ENCODE results near the gene RNPEP.

The RNPEP gene

DNA sequence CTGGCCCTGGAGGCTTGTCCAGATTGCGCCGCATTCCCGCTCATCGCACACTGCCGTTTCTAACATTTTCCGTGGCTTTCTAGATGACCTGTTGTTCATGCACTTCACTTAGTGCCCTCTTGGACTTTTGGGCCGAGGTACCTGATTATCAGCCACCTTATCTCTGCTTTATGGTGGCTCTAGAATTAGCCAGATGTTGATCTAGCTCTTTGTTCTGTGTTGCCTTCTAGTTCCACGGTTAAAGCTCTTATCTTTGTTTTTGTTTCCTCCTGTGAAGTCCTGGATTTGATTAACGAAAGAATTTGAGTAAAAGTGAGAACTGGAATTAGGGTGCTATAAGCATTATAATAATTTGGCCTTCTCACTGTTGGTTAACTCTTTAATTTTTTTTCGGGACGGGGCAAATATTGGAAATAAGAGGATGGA is 945 bp downstream of the RNPEP start:
- peaks cover 21% of the 10 kb centered on the region for H3K4me1 ChIP-seq (ENCODE audit: control insufficient read depth, low read length)
- no peaks in the 10 kb centered on the region for H4K20me1 ChIP-seq (ENCODE audit: control insufficient read depth, insufficient read depth, low read depth, low read length)
- H3K4me2 ChIP-seq (ENCODE audit: low read length) = peak overlapping the region; percentile 94
- H3K4me3 ChIP-seq (ENCODE audit: low read length) = peak overlapping the region; percentile 96
- TF ChIP-seq, protein P1, sequence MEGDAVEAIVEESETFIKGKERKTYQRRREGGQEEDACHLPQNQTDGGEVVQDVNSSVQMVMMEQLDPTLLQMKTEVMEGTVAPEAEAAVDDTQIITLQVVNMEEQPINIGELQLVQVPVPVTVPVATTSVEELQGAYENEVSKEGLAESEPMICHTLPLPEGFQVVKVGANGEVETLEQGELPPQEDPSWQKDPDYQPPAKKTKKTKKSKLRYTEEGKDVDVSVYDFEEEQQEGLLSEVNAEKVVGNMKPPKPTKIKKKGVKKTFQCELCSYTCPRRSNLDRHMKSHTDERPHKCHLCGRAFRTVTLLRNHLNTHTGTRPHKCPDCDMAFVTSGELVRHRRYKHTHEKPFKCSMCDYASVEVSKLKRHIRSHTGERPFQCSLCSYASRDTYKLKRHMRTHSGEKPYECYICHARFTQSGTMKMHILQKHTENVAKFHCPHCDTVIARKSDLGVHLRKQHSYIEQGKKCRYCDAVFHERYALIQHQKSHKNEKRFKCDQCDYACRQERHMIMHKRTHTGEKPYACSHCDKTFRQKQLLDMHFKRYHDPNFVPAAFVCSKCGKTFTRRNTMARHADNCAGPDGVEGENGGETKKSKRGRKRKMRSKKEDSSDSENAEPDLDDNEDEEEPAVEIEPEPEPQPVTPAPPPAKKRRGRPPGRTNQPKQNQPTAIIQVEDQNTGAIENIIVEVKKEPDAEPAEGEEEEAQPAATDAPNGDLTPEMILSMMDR (IDR thresholded peaks at IDR 0.05; ENCODE audit: low read depth, low read length, poor library complexity, severe bottlenecking) = peak; percentile 1
- no peak for TF ChIP-seq EZH2phosphoT487 (IDR thresholded peaks at IDR 0.05; ENCODE audit: borderline replicate concordance, low read length)
- H3K79me2 ChIP-seq (ENCODE audit: control insufficient read depth, low read length) = peaks cover 35% of the 10 kb centered on the region
- no peaks in the 10 kb centered on the region for H3K36me3 ChIP-seq (ENCODE audit: control insufficient read depth, low read length)
- H3K27me3 ChIP-seq (ENCODE audit: control insufficient read depth, low read length) = no peaks in the 10 kb centered on the region
- H3F3A ChIP-seq (ENCODE audit: control insufficient read depth, insufficient read depth) = peaks cover 10% of the 10 kb centered on the region
- H3K9me3 ChIP-seq (ENCODE audit: control insufficient read depth, insufficient read depth, low read length) = no peaks in the 10 kb centered on the region
- no peaks in the 10 kb centered on the region for H3K9me2 ChIP-seq (replicated peaks; ENCODE audit: control insufficient read depth, low read length)
- peak overlapping the region; percentile 26 for H3K27ac ChIP-seq (ENCODE audit: low read depth, low read length)

DNA sequence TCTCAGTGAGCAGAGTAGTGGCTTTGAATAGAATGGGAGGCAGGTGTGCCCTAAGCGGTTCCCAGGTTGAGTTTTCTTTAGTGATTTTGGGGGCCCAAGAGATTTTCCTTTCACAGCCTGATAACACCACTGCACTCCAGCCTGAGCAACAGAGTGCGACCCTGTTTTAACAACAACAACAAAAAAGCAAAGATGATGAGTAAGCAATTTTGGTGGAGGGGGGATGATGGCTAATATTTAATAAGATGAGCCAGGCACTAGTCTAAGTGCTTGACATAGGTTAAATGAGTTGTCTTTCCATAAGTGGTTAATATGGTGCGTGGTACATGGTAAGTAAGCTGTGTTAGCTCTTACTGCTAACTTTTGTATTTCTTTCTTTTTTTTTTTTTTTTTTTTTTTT is 2.0 kb downstream of the RNPEP start:
- Histone ChIP-seq H3K79me2 (ENCODE audit: control insufficient read depth, low read length) (peaks cover 35% of the 10 kb centered on the region), H3F3A (ENCODE audit: control insufficient read depth, insufficient read depth) (peaks cover 10% of the 10 kb centered on the region), H3K27ac (ENCODE audit: low read depth, low read length) (no peak overlapping the region), H3K27me3 (ENCODE audit: control insufficient read depth, low read length) (no peaks in the 10 kb centered on the region), H3K4me1 (ENCODE audit: control insufficient read depth, low read length) (peaks cover 21% of the 10 kb centered on the region), H3K4me2 (ENCODE audit: low read length) (peak overlapping the region; percentile 94; the same call in 1 of the 2 replicates), H3K9me3 (ENCODE audit: control insufficient read depth, insufficient read depth, low read length) (no peaks in the 10 kb centered on the region), H4K20me1 (ENCODE audit: control insufficient read depth, insufficient read depth, low read depth, low read length) (no peaks in the 10 kb centered on the region), H3K4me3 (ENCODE audit: low read length) (no peak overlapping the region), H3K36me3 (ENCODE audit: control insufficient read depth, low read length) (peaks cover 6% of the 10 kb centered on the region), H3K9me2 (replicated peaks; ENCODE audit: control insufficient read depth, low read length) (no peaks in the 10 kb centered on the region)
- TF ChIP-seq EZH2phosphoT487 (IDR thresholded peaks at IDR 0.05; ENCODE audit: borderline replicate concordance, low read length) = no peak
- TF ChIP-seq, protein P1 (IDR thresholded peaks at IDR 0.05; ENCODE audit: low read depth, low read length, poor library complexity, severe bottlenecking) = no peak

DNA sequence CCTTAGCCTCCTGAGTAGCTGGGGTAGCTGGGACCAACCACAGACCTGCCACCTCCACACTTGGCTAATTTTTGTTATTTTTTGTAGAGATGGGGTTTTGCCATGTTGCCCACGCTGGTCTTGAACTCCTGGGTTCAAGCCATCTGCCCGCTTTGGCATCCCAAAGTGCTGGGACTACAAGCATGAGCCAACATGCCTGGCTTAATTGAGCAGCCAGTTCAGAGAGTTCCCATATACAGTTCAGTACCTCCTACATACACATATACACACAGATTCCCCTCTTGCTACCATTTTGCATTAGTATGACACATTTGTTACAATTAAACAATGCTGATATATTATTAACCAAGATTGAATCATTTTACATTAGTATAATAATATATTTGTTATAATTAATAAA is 2.9 kb downstream of the RNPEP start:
- TF ChIP-seq, protein P1 (IDR thresholded peaks at IDR 0.05; ENCODE audit: low read depth, low read length, poor library complexity, severe bottlenecking) = no peak
- no peak for TF ChIP-seq EZH2phosphoT487 (IDR thresholded peaks at IDR 0.05; ENCODE audit: borderline replicate concordance, low read length)
- H3K27ac ChIP-seq (ENCODE audit: low read depth, low read length) = no peak overlapping the region
- H3K27me3 ChIP-seq (ENCODE audit: control insufficient read depth, low read length) = no peaks in the 10 kb centered on the region
- peaks cover 21% of the 10 kb centered on the region for H3K4me1 ChIP-seq (ENCODE audit: control insufficient read depth, low read length)
- peaks cover 10% of the 10 kb centered on the region for H3F3A ChIP-seq (ENCODE audit: control insufficient read depth, insufficient read depth)
- H4K20me1 ChIP-seq (ENCODE audit: control insufficient read depth, insufficient read depth, low read depth, low read length) = no peaks in the 10 kb centered on the region
- no peak overlapping the region for H3K4me3 ChIP-seq (ENCODE audit: low read length)
- peaks cover 35% of the 10 kb centered on the region for H3K79me2 ChIP-seq (ENCODE audit: control insufficient read depth, low read length)
- H3K4me2 ChIP-seq (ENCODE audit: low read length) = no peak overlapping the region
- H3K36me3 ChIP-seq (ENCODE audit: control insufficient read depth, low read length) = peaks cover 10% of the 10 kb centered on the region
- H3K9me3 ChIP-seq (ENCODE audit: control insufficient read depth, insufficient read depth, low read length) = no peaks in the 10 kb centered on the region
- H3K9me2 ChIP-seq (replicated peaks; ENCODE audit: control insufficient read depth, low read length) = no peaks in the 10 kb centered on the region

Data from DOHH2 (cell line).